ENCODE data around the gene CALD1. TPM values are rescaled to one million over a fixed set of nuclear protein-coding genes. Genes with fewer than 3 reads are reported as not detected.

The CALD1 gene
- total RNA-seq, 1 donor from 2014 or later, result 71.8 TPM

DNA sequence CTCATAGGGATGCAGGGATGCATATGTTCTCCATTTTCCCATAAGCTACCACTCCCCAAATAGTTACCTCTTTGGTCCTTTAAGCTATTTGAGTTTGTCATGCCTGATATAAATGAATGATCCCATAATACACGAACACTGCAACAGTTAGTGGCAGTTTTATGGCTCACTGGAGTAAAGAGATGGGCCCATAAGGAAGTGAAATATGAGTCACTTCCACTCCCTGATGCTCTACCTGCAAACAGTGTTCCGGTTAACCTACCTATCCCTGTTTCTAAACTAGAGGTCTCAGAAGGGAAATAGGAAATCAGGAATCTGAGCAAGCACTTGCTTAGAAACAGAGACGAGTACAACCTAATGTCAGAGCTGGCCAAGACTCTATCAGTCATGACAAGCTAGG, 71.7 kb downstream of the CALD1 start:
- Mint-ChIP-seq H3K4me3 (no peak overlapping the region), H3K36me3 (ENCODE audit: low read depth) (no peaks in the 10 kb centered on the region), H3K9me3 (peaks cover 6% of the 10 kb centered on the region), H3K27ac (ENCODE audit: unreplicated experiment) (no peak overlapping the region), H3K4me1 (peaks cover 11% of the 10 kb centered on the region), H3K27me3 (ENCODE audit: low read depth) (no peaks in the 10 kb centered on the region)
- no peak for DNase-seq (ENCODE audit: low read depth, low spot score)
- TF ChIP-seq, protein P1, sequence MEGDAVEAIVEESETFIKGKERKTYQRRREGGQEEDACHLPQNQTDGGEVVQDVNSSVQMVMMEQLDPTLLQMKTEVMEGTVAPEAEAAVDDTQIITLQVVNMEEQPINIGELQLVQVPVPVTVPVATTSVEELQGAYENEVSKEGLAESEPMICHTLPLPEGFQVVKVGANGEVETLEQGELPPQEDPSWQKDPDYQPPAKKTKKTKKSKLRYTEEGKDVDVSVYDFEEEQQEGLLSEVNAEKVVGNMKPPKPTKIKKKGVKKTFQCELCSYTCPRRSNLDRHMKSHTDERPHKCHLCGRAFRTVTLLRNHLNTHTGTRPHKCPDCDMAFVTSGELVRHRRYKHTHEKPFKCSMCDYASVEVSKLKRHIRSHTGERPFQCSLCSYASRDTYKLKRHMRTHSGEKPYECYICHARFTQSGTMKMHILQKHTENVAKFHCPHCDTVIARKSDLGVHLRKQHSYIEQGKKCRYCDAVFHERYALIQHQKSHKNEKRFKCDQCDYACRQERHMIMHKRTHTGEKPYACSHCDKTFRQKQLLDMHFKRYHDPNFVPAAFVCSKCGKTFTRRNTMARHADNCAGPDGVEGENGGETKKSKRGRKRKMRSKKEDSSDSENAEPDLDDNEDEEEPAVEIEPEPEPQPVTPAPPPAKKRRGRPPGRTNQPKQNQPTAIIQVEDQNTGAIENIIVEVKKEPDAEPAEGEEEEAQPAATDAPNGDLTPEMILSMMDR (conservative IDR thresholded peaks at IDR 0.05), result no peak

GRCh38 chr7:134852625-134853024, 73.2 kb downstream of the CALD1 start:
- Mint-ChIP-seq H3K27ac (ENCODE audit: unreplicated experiment) (no peak overlapping the region), H3K36me3 (ENCODE audit: low read depth) (no peaks in the 10 kb centered on the region), H3K4me3 (no peak overlapping the region), H3K27me3 (ENCODE audit: low read depth) (no peaks in the 10 kb centered on the region), H3K4me1 (peaks cover 11% of the 10 kb centered on the region), H3K9me3 (peaks cover 6% of the 10 kb centered on the region)
- DNase-seq (ENCODE audit: low read depth, low spot score), result no peak
- TF ChIP-seq, protein P1 (conservative IDR thresholded peaks at IDR 0.05), result no peak

- H3K36me3 Mint-ChIP-seq (ENCODE audit: low read depth), result no peaks in the 10 kb centered on the region
Measured at GRCh38 chr7:134854816-134855215, 75.4 kb downstream of the CALD1 start.

GRCh38 chr7:134855442-134855841, 76.0 kb downstream of the CALD1 start:
- no peak for DNase-seq (ENCODE audit: low read depth, low spot score)
- TF ChIP-seq, protein P1 (conservative IDR thresholded peaks at IDR 0.05), result no peak
- Mint-ChIP-seq H3K4me3 (no peak overlapping the region), H3K36me3 (ENCODE audit: low read depth) (no peaks in the 10 kb centered on the region), H3K9me3 (peaks cover 6% of the 10 kb centered on the region), H3K4me1 (peaks cover 11% of the 10 kb centered on the region), H3K27ac (ENCODE audit: unreplicated experiment) (no peak overlapping the region), H3K27me3 (ENCODE audit: low read depth) (no peaks in the 10 kb centered on the region)

More at GRCh38 chr7:134854816-134855215, 75.4 kb downstream of the CALD1 start:
- H3K27ac Mint-ChIP-seq (ENCODE audit: unreplicated experiment), result no peak overlapping the region
- H3K9me3 Mint-ChIP-seq, result peaks cover 6% of the 10 kb centered on the region
- TF ChIP-seq, protein P1 (conservative IDR thresholded peaks at IDR 0.05), result no peak
- no peaks in the 10 kb centered on the region for H3K27me3 Mint-ChIP-seq (ENCODE audit: low read depth)
- no peak for DNase-seq (ENCODE audit: low read depth, low spot score)
- no peak overlapping the region for H3K4me3 Mint-ChIP-seq
- peaks cover 11% of the 10 kb centered on the region for H3K4me1 Mint-ChIP-seq

GRCh38 chr7:134856091-134856490, 76.7 kb downstream of the CALD1 start:
- Mint-ChIP-seq H3K27ac (ENCODE audit: unreplicated experiment) (no peak overlapping the region), H3K36me3 (ENCODE audit: low read depth) (no peaks in the 10 kb centered on the region), H3K4me1 (peaks cover 11% of the 10 kb centered on the region), H3K9me3 (peaks cover 3% of the 10 kb centered on the region), H3K4me3 (no peak overlapping the region), H3K27me3 (ENCODE audit: low read depth) (no peaks in the 10 kb centered on the region)
- DNase-seq (ENCODE audit: low read depth, low spot score), result no peak
- TF ChIP-seq, protein P1 (conservative IDR thresholded peaks at IDR 0.05), result no peak

- Mint-ChIP-seq H3K27me3 (ENCODE audit: low read depth) (no peaks in the 10 kb centered on the region), H3K36me3 (ENCODE audit: low read depth) (no peaks in the 10 kb centered on the region), H3K27ac (ENCODE audit: unreplicated experiment) (no peak overlapping the region), H3K9me3 (peaks cover 3% of the 10 kb centered on the region), H3K4me1 (peaks cover 11% of the 10 kb centered on the region), H3K4me3 (no peak overlapping the region)
- TF ChIP-seq, protein P1 (conservative IDR thresholded peaks at IDR 0.05), result no peak
- DNase-seq (ENCODE audit: low read depth, low spot score), result no peak
Measured at GRCh38 chr7:134856691-134857090, 77.3 kb downstream of the CALD1 start.
